GM18499 (cell line): ENCODE data around the gene DNAJC18.
"Not testable (repeated sequence)": the region's sequence is repeated elsewhere in the genome, so short reads cannot be mapped to it uniquely, and the experiment has no call there.

ENCODE experiments used
- ATAC-seq: cut with Tn5 transposase; IDR thresholded peaks from one replicate; pipeline ENCODE4 v1.9.1; 2021; ENCODE audit warnings: moderate number of reproducible peaks; ENCODE audit not compliant: insufficient read depth, unreplicated experiment

DNAJC18 gene

DNA sequence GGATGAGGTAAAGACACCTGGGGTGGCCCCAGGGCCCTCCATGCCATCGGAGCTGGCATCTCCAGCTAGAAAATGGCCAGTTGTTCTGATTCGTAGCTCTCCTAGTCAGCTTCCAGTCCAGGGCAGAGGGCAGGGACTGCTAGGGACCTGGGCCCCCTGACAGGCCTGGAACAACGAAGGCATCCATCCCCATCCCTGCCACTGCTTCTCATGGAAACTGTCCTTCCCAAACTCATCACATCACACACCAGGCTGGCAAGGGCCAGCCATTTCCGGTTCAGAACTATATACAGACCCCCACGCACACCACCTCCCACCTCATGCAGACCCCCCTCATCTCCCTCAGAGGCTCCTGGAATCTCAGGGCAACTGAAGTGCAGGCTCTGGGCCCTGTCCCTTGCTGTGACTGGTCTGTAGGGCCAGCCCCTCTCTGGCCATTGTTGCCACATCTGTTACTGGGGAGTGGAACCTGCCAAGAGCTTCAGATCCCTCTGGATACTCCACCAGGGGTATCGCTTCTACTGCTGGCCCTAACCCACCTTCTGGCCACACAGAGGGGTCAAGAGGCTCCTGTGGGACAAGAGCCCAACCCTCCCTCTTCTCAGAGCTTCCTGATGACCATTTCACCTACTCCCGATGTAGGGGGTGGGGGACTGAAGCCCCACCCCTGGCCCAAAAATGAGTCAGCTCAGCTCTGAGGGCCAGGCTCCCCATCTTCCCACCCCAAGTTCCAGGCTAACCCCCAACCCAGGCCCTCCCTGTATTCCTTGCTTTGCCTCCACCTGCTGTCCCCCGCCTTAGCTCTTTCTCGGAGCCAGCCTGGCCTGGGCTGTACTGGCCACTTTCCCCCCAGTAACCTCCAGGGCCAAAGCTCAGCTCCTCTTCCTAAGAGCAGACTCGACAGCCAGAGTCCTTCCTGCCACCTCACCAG is 48.4 kb downstream of the DNAJC18 start:
- ATAC-seq: no peak

DNA sequence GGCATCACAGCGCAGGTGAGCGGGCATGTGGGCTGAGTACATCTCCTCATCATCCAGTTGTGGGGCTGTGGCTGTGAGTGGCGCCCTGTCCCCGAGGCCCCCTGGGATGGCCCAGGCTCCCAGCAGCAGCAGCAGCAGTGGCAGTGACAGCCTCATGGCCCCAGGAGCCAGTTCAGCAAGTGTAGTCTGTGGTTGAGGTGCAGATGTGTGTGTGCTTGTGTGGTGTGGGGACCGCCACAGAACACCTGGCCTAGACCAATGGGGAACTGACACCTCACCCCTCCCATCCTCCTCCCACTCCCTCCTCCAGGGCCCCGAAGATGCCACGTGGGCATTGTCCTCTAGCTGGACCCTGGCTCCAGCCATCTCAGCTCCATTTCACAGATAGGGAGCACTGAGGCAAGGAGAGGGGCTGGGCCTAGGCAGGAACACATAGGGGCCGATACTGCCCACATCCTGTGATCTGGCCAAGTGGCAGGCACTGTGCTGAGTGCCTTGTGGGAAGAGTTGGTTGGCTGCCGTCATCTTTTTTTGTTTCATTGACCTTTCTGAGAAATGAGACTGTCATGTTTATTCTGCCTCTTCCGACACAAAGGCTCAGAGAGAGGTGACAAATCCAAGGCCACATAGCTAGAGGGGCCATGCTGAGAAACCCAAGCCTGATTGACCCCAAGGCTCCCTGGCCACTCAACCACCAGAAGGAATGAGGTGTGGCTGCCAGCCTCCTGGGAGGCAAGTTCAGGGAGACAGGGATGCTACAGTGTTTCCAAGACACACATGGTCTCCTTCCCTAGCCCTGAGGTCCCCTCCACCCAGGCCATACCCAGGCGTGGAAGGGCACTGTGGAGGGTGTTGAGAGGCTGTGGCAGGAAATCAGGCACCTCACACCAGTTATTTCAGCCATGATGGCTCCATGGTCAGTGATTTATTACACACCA is 49.4 kb downstream of the DNAJC18 start, which contains the start of gene MZB1:
MZB1 (minus strand) TSS at position 213 of the 938 bp plus-strand sequence; CDS start at position 156, 57 bp downstream.
- ATAC-seq: peak; percentile 33

DNA sequence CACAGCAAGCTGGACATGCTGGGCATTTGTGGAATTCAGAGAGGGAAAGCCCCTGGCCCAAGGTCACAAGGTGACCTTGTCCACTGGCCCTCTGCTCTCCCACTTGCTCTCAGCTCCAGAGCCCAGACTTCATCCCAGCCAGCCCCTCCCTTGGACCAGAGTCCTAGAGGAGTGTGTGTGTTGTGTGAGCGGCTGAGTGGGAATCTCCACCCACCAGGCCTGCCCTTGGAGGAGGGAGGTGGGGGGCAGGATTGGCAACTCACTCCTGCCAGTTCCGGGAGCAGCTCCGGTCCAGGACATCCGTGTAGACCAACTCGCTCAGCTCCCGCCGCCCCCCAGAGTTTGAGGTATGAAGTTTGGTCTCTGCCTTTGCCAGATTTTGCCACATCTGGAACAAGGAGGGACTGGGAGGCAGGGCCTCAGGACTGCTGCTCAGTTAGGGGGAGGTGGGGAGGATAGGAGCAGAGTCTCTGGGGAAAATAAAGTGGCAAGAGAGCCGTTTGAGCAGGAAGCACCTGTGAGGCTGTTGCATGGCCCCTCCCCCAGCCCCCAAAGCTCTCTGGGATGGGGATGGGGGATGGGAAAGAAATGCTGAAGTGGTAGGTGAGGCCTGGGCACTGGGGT is 51.0 kb downstream of the DNAJC18 start:
- ATAC-seq: no peak

DNA sequence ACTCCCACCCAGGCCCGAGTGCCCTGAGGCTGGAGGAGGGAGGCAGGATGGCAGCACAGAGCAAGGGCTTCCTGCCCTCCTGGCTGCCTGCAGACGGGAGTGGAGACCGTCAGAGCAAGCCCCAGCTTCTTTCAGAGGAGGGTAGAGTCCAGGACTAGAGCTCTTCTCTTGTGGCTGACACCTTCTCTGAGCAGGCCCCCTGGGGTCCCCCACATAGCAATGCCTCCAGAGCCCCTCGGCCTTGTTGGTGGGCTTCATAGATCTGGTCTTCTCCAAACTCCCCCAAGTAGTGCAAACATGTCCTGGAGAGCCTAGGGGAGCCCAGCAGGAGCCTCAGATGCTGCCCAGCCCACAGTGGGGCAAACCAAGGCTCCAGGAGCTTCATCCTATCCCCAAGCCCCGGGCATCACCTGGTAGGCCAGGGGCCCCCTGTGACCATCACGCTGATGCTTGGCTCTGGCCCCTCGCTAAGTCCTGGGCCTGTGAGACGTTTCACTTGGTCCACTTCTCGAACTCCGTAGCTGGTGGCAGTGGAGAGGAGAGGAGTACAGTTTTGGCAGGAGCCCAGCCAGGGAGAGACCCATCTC is 51.6 kb downstream of the DNAJC18 start:
- no peak for ATAC-seq

DNA sequence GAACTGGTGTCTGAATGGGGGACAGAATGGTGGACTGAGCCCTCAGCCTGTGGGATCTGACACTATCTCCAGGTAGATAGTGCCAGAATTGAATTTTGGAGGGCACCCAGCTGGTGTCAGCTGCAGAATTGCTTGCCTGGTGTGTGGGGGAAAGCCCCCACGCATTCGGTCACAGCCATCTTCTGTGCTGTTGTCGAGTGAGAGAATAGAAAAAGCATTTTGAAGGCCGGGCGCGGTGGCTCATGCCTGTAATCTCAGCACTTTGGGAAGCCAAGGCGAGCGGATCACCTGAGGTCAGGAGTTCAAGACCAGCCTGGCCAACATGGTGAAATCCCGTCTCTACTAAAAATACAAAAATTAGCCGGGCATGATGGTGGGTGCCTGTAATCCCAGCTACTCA is 52.4 kb downstream of the DNAJC18 start:
- not testable (repeated sequence) for ATAC-seq

DNA sequence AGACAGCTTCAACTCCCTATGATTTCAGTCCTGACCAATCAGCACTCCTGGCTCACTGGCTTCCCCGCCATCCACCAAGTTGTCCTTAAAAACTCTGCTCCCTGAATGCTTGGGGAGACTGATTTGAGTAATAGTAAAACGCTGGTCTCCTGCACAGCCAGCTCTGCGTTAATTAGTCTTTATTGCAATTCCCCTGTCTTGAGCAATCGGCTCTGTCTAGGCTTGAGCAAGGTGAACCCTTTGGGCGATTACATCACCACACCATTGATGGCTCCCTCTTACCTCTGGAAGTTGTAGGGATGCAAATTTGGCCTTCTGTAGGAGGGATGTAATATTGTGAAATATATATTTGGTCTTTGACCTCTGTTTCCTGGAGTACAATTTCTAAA is 53.3 kb downstream of the DNAJC18 start:
- no peak for ATAC-seq

DNA sequence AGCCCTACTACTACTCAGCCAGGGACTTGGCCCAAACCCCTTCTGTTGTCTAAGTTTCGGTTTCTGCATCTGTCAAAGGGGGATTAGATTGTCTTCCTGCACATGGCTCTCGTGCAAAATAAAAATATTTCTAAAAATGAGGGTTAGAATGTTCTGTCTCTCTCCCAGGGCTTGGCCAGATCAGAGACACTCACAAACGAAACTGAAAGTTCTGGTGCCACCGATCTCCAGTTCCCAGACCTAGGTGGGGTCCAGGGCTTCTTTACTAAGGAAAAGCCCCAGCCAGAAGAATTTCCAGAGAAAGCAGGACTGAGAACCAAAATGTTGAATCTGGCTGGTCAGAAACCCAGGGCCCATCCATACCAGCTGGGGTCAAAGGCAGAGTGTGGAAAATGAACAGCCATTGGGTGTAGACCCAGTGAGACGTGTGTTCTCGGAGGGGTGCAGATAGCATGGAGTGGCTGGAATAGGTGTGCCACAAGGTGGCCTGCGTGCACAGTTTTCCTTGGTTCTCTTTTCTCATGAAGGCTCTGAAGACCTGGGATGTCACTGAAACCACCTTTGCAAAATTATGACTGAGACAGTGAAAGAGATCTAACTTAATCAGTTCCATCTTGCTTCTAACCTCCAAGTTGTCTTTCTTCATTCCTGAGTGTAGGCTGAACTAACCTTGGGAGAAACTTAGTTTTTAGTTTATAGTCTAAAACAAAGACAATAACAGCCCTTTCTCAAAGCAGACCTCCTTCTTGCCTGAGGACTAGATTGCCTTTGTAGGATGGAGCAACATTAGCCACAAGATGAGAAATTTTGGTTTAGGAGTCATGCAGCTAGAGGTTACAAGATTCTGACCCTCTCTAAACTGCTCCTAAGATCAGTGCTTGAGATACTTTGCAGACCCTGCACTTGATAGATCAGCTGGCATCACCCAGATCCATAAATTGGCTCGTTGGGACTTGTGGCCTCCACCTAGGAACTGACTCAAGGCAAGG is 54.0 kb downstream of the DNAJC18 start:
- no peak for ATAC-seq

DNA sequence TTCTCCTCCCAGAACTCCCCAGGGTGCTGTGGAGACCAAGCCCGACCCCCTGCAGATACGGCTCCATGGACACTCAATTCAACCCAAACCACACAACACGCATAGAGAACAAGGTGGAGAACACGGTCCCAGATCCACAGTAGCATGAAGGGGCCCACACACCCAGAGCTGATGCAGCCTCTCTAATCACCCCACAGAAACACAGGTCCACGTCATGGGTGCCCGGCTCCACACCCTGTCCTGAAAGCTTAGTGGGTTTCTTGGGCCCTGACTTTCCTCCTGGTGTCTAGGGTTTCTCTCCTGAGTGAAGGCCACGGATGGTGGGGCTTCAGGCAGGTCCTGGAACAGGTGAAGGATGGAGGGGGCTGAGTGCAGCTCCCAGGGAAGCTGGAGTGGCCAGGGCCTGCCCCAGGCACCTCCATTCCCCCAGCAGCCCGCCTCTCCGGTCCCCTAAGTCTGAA is 54.7 kb downstream of the DNAJC18 start:
- no peak for ATAC-seq

DNA sequence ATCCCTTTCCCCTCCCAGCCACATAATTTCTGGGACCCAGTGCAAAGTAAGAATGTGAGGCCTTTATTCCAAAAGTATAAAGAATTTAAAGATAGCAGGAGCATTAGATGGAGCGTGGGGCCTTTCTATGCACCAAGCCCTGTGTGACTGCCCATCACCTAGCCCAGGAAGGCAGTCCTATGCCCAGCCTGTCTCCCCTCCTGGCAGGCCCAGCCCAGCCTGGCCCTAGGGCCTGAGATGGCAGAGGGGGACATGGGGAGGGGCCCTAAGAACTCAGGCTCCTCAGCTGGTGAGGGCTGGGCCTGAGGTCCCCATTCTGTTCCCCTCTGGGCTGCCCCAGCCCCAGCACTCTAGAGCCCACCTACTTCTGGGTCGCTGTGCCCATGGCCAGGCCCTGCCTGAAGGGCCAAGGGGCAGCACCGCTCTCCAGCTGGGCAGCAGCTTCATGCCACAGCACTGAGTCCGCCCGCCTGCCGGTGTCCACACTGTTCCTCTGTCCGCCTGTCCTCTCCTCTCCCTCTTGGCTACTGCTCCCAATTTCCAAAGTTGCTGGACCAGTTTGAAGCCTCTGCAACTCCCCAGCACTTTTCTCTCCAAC is 55.2 kb downstream of the DNAJC18 start:
- no peak for ATAC-seq

DNA sequence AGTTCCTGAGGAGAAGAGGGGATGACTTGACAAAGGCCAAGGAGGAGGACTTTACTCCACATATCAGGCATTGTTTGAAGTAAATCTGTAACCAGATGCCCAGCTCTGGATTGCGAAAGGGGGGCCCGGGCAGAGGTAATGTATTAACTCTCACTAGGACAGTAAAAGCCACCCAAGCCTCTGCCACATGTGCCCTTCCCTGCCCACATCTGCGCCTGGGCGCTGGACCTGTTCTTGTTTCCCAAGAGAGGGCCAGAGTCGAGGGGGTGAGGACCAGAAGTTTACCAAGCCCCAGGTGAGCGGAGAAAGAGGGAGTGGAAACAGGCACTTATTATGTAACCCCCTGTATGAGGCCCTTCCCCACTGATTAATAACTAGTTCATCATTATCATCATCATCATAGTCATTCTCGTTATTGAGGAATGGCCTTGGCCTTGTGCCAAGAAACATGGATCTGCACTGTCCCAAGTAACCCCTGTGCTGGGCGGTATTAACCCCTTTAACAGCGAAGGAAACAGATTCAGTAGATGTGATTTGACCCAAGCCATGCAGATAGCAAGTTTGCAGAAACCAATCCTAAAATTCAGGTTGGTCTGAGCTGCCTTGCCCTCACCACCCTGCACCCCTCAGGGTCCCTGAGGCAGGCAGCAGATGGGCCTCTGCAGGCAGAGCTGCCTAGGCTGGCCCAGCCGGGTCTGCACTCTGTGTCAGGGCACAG is 55.9 kb downstream of the DNAJC18 start, which contains the start of gene SLC23A1:
SLC23A1 (minus strand) TSS at position 23 of the 718 bp plus-strand sequence. CDS start 44 bp downstream, outside the sequence.
- ATAC-seq: no peak

DNA sequence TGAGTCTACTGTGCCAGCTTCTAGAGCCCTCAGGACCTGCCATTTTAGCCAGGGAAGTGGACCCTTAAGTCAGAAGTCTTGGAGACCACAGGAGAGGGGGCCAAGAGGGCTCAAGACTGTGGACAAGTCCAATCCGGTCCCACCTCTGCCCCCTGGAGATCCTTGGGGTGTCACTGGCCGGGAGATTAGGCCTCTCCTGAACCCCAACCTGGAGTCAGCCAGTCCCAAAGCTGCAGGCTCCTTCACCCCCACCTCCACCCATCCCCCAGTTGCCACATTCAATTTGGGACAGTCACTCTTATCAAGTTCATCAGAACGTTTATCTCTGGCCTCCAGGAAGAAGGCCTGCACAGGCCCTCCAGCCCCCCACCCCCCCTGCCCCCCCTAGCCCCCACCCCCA is 56.5 kb downstream of the DNAJC18 start:
- ATAC-seq: no peak

DNA sequence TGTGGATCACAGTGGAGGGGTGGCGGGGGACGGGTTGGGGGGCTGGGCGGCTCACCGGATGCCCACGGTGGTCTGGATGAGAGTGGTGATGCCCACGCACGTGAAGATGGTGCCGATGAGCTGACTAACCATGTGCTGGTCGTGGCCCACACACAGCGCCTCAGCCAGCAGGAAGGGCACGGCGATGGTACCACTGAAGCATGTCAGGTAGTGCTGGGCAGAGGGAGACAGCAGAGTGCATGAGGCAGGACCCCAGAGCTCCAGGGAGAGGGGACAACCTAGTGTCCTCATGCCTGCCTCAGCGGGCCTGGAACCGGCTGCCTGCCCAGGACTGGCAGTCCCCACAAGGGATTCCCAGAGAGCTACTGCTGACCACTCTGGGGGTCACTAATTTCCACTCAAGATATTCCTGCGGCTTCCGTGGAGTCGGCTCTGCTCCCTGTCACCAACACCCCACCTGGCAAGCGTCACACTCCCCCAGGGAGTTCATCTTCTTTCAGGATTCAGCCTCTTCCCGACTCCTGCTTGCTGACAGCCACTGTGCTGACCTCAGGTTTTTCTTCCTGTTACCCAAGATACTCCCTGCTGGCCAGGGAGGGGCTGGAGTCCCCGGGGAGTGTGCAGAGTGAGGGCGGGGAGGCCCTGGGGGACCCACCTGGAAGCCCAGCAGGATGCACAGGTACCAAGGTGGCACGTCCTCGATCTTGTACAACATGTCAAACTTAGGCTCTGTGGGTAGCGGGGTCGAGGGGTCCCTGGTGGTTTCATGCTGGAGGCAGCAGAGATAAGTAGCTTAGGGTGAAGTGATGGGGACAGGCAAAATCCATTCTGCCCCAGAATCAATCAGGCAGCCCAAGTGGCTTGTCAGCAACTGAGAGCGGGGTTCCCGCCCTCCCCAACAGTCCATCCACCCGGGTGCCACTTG is 57.2 kb downstream of the DNAJC18 start:
- ATAC-seq: no peak

DNA sequence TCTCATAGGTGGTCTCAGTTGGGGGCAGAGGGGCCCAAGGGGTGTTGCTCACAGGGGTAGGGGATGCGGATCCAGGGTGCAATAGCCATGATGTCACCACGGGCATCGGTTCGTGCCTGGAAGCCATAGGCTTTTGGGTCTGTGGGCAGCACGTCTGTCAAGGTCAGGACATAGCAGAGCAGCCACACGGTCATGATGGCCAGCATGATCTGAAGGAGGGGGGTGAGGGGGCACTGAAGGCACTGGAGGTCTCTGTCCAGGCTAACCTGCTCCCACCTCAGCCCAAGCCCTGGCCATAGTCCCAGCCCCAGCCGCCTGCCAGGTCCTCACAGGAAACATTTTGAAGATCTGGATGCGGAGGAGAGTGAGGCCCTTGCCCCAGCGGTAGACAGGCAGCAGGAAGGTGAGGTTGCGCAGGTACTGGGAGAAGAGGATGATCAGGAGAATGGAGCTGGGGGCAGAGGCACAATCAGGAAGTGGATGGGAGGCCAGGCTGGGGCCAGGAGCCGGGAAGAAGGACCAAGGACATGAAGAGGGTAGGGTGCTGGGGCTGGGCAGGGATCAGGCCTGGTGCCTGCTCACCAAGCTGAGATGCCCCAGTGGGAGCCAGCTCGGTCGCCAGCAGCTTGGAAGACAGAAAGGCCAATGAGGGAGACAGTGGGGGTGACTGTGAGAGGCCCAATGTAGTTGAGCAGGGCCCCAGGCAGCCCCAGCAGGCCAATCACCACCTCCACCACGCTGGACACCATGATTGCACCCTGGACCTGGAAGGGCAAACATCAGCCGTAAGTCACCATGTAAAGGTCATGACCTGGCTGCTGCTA is 59.5 kb downstream of the DNAJC18 start:
- ATAC-seq: no peak

DNA sequence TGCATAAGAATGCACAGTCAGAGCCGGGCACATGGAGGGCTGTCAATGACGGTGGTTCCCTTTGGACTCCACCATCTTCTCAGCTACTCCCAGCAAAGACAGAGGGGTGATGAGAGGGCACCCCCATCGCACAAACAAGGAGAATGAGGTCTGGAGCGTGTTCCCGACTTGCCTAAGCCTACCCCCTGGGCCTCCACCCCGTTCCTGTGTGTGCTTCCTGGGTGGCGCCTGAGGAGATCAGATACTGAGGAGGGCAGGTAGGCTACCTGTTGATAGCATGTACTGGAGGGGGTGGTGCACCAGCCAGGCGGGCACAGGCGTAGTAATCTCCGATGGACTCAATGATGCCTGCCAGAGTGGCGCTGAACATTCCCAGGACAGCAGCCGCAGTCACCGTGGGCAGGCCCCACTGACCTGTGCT is 60.4 kb downstream of the DNAJC18 start:
- ATAC-seq: no peak

DNA sequence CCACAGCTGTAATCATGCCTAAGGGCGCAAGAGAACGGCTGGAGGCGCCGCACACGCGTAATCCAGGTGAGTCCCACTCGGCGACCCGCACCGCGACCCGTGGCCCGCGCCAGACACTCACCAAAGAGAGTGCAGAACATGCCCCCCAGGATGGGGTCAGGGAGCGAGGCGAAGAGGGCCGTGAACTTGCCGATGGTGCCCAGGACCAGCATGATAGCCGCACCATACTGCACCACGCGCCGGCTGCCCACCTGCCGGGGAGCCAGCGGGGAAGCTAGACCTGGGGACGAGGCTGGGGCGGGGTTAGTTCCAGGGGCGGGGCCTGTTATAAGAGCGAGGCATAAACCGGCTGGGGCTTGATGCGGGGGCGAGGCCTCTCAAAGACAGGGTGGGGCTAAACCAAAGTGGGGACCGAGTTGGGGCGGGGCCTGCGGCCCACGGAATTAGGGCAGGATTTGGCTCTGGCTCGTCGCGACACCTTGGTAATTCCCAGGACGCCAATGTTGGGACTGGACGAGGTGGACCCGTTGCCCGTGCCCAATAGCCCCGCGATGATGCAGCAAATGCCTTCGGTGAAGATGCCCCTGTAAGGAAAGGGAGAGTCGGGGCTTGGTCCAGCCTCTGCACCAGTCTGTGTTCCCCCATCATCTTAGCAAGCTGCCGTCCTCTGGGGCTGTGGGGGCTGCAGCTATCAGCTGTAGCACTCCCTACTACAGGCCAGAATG is 61.1 kb downstream of the DNAJC18 start:
- ATAC-seq: no peak
